Parathyroid adenoma (tissue), 2 donors: ENCODE results near the gene PSEN2.

Source experiments
- H2AFZ ChIP-seq: fragments of 300-600 bp; sonication (generic); one replicate; pipeline ENCODE4 v1.7.0; 2017; ENCODE audit warnings: antibody characterized with exemption, mild to moderate bottlenecking
- H3K27ac ChIP-seq: fragments of 300-600 bp; sonication (generic); one replicate; pipeline ENCODE4 v1.7.0; 2017
- H3K27me3 ChIP-seq: fragments of 300-600 bp; sonication (generic); one replicate; pipeline ENCODE4 v1.7.0; 2017; ENCODE audit warnings: low read length; ENCODE audit not compliant: control insufficient read depth, insufficient read depth
- H3K36me3 ChIP-seq: fragments of 300-600 bp; sonication (generic); one replicate; pipeline ENCODE4 v1.7.0; 2017; ENCODE audit warnings: low read length; ENCODE audit not compliant: control insufficient read depth, insufficient read depth
- H3K4me1 ChIP-seq: fragments of 300-600 bp; sonication (generic); one replicate; pipeline ENCODE4 v1.7.0; 2017; ENCODE audit warnings: control low read depth
- H3K4me2 ChIP-seq: fragments of 300-600 bp; sonication (generic); one replicate; pipeline ENCODE4 v1.7.0; 2017; ENCODE audit warnings: low read length
- H3K4me3 ChIP-seq: fragments of 300-600 bp; sonication (generic); one replicate; pipeline ENCODE4 v1.7.0; 2017; ENCODE audit warnings: low read depth, low read length
- H3K79me2 ChIP-seq: fragments of 300-600 bp; sonication (generic); one replicate; pipeline ENCODE4 v1.7.0; 2017; ENCODE audit warnings: control low read depth
- H3K9ac ChIP-seq: fragments of 300-600 bp; sonication (generic); one replicate; pipeline ENCODE4 v1.7.0; 2017; ENCODE audit warnings: mild to moderate bottlenecking
- H3K9me3 ChIP-seq: fragments of 300-600 bp; sonication (generic); one replicate; pipeline ENCODE4 v1.7.0; 2017; ENCODE audit warnings: low read length; ENCODE audit not compliant: control insufficient read depth
- CTCF ChIP-seq: fragments of 300-600 bp; sonication (generic); IDR thresholded peaks from one replicate; pipeline ENCODE4 v1.7.0; 2017; ENCODE audit warnings: antibody characterized with exemption, mild to moderate bottlenecking
- donor health status: primary hyperparathyroidism.

PSEN2 gene

GRCh38 chr1:226870026-226870400, 403 bp upstream of the PSEN2 start:
- H3K27ac ChIP-seq: peak overlapping the region; percentile 76
- H3K27me3 ChIP-seq: no peaks in the 10 kb centered on the region
- H3K4me1 ChIP-seq: peaks cover 11% of the 10 kb centered on the region
- H3K9ac ChIP-seq: no peak overlapping the region
- no peaks in the 10 kb centered on the region for H3K36me3 ChIP-seq
- peak overlapping the region; percentile 81 for H2AFZ ChIP-seq
- H3K9me3 ChIP-seq: no peaks in the 10 kb centered on the region
- TF ChIP-seq CTCF: no peak
- H3K4me3 ChIP-seq: peak overlapping the region; percentile 32
- peak overlapping the region; percentile 58 for H3K4me2 ChIP-seq
- peaks cover 2% of the 10 kb centered on the region for H3K79me2 ChIP-seq

- Histone ChIP-seq H3K27ac (peak overlapping the region; percentile 76), H3K4me3 (peak overlapping the region; percentile 67), H3K9me3 (no peaks in the 10 kb centered on the region), H3K4me1 (peaks cover 15% of the 10 kb centered on the region), H3K27me3 (no peaks in the 10 kb centered on the region), H3K9ac (no peak overlapping the region), H2AFZ (peak overlapping the region; percentile 86), H3K79me2 (peaks cover 2% of the 10 kb centered on the region), H3K4me2 (peak overlapping the region; percentile 63), H3K36me3 (no peaks in the 10 kb centered on the region)
- TF ChIP-seq CTCF: no peak
Measured at GRCh38 chr1:226871636-226872327, 1.4 kb downstream of the PSEN2 start.

- no peak overlapping the region for H2AFZ ChIP-seq
- H3K9me3 ChIP-seq: no peaks in the 10 kb centered on the region
- H3K4me3 ChIP-seq: no peak overlapping the region
- peak overlapping the region; percentile 7 for H3K27ac ChIP-seq
- TF ChIP-seq CTCF: no peak
- H3K4me2 ChIP-seq: peak overlapping the region; percentile 63
- peaks cover 15% of the 10 kb centered on the region for H3K4me1 ChIP-seq
- H3K79me2 ChIP-seq: peaks cover 2% of the 10 kb centered on the region
- H3K36me3 ChIP-seq: no peaks in the 10 kb centered on the region
- no peaks in the 10 kb centered on the region for H3K27me3 ChIP-seq
- H3K9ac ChIP-seq: no peak overlapping the region
Measured at GRCh38 chr1:226872437-226872836, 2.0 kb downstream of the PSEN2 start.

- H3K9ac ChIP-seq: no peak overlapping the region
- H3K4me3 ChIP-seq: no peak overlapping the region
- TF ChIP-seq CTCF: no peak
- no peak overlapping the region for H3K27ac ChIP-seq
- H3K4me2 ChIP-seq: no peak overlapping the region
- no peak overlapping the region for H2AFZ ChIP-seq
- peaks cover 15% of the 10 kb centered on the region for H3K4me1 ChIP-seq
- H3K36me3 ChIP-seq: no peaks in the 10 kb centered on the region
- peaks cover 2% of the 10 kb centered on the region for H3K79me2 ChIP-seq
- no peaks in the 10 kb centered on the region for H3K9me3 ChIP-seq
- H3K27me3 ChIP-seq: no peaks in the 10 kb centered on the region
Measured at GRCh38 chr1:226873771-226874578, 3.6 kb downstream of the PSEN2 start.
